ENCODE results near the gene ILDR1. TPM values are rescaled to one million over a fixed set of nuclear protein-coding genes. Genes with fewer than 3 reads are reported as not detected.
"Not testable (repeated sequence)": the region's sequence is repeated elsewhere in the genome, so short reads cannot be mapped to it uniquely, and the experiment has no call there.

Gene ILDR1
- total and polyA plus RNA-seq, 7 experiments from 2014 or later: 0.19 to 0.31 TPM; not detected in 5

DNA sequence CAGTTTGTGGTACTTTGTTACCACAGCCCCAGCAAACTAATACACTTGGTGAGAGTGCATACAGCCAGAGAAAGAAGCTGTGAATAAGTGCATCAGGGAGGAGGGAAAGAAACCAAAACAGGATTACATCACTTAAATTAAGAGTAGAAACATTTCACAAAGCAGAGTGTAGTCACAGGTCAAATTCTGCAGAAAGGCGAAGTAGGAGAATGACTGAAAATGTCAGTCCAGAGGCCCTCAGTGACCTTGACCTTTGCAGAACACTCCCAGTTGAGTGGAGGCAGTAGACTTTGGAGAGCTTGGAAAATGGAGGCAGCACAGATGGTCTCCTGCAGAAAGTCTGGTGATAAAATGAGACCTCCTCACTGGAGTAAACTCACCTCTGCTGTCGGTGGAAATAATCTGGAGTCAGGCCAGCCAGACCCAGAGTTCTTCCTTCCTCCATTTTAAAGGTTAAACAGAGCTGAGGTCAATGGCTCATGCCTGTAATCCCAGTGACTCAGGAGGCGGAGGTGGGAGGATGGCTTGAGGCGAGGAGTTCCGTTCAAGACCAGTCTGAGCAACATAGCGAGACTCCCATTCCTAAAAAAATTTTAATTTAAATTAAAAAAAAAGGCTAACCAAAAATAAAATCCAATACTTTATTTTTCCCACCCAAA lies 38.1 kb upstream of the ILDR1 start:
- no peaks in the 10 kb centered on the region for H3K9me3 ChIP-seq (ENCODE audit: control insufficient read depth in 2 of 3, low read length in 3 of 3)
- Mint-ChIP-seq H3K36me3 (peaks cover 0 to 2% (median 0%) of the 10 kb centered on the region in 5 donors), H3K27ac (no peak overlapping the region), H3K4me1 (peaks cover 0 to 3% (median 0%) of the 10 kb centered on the region in 7 donors), H3K9me3 (peaks cover 0 to 2% (median 0%) of the 10 kb centered on the region in 11 donors), H3K4me3 (no peak overlapping the region), H3K27me3 (peaks cover 20 to 31% (median 23%) of the 10 kb centered on the region in 5 donors)
- ChIA-PET CTCF (no interaction called here), POLR2A (no interaction called here)
- intact Hi-C loops (cut with micrococcal nuclease): no loop called here
- H3K27ac ChIP-seq (ENCODE audit: low read depth, low read length): no peak overlapping the region
- H3K4me3 ChIP-seq (ENCODE audit: low read length): no peak overlapping the region
- DNase-seq (no peak), ATAC-seq (no peak)
- H3K36me3 ChIP-seq (ENCODE audit: control insufficient read depth in 2 of 3, insufficient read depth in 3 of 3, low read length in 3 of 3): no peaks in the 10 kb centered on the region
- no peaks in the 10 kb centered on the region for H3K27me3 ChIP-seq (ENCODE audit: control insufficient read depth in 2 of 2, insufficient read depth in 2 of 2, low read length in 2 of 2)
- no peaks in the 10 kb centered on the region for H3K4me1 ChIP-seq (ENCODE audit: control insufficient read depth in 2 of 2, insufficient read depth in 2 of 2, low read length in 2 of 2)

DNA sequence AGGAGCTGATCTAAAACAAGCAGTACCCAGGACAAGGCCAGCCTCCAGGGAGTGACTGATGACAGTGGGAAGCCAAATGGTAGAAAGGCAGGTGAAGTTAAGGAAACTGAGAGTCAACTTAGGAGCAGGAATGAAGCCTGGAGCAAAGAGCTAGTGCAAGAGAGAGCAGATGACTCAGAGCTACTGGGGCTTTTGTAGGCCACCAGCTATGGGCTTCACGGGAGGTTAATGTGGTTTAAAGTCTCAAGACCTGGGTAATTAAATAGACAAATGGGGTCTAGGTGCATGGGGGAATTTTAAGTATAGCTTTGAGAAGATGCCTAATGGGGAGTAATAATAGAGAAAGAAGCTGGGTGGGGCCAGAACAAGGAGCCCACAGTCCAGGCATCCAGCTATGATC lies 36.2 kb upstream of the ILDR1 start:
- CTCF ChIA-PET: no interaction called here
- peaks cover 0 to 2% (median 0%) of the 10 kb centered on the region in 11 donors for H3K9me3 Mint-ChIP-seq

DNA sequence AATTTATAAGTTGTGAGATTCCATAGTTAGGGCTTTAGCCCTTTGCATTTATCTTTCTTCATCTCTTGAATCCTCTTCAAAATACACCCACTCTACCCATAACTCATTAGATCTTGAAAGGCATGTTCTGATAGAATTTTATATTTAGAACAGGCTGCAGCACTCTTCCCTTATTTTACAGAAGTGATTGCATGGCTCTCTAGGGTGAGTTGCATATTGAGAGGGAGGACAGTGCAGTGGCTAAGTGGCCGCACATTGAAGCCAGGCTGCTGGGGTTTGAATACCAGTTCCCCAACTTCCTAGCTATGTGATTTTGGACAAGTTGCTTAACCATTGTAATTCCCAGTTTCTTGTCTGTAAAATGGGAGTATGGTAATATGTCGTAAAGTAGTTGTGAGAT lies 35.6 kb upstream of the ILDR1 start:
- Mint-ChIP-seq H3K4me1 (peaks cover 0 to 3% (median 0%) of the 10 kb centered on the region in 7 donors), H3K9me3 (peaks cover 0 to 2% (median 0%) of the 10 kb centered on the region in 11 donors), H3K27ac (no peak overlapping the region), H3K27me3 (peaks cover 29 to 43% (median 35%) of the 10 kb centered on the region in 5 donors), H3K36me3 (peaks cover 0 to 2% (median 0%) of the 10 kb centered on the region in 5 donors), H3K4me3 (no peak overlapping the region)
- Histone ChIP-seq H3K4me1 (ENCODE audit: control insufficient read depth in 2 of 2, insufficient read depth in 2 of 2, low read length in 2 of 2) (no peaks in the 10 kb centered on the region), H3K27me3 (ENCODE audit: control insufficient read depth in 2 of 2, insufficient read depth in 2 of 2, low read length in 2 of 2) (no peaks in the 10 kb centered on the region), H3K4me3 (ENCODE audit: low read length) (no peak overlapping the region), H3K9me3 (ENCODE audit: control insufficient read depth in 2 of 3, low read length in 3 of 3) (no peaks in the 10 kb centered on the region), H3K27ac (ENCODE audit: low read depth, low read length) (no peak overlapping the region), H3K36me3 (ENCODE audit: control insufficient read depth in 2 of 3, insufficient read depth in 3 of 3, low read length in 3 of 3) (no peaks in the 10 kb centered on the region)
- POLR2A ChIA-PET: no interaction called here
- no peak for DNase-seq
- intact Hi-C loops (cut with micrococcal nuclease): no loop called here
- CTCF ChIA-PET: no interaction called here
- no peak for ATAC-seq

More for the DNA sequence above, 36.2 kb upstream of the ILDR1 start:
- H3K27me3 Mint-ChIP-seq: peaks cover 24 to 40% (median 32%) of the 10 kb centered on the region in 5 donors
- DNase-seq: no peak
- H3K4me3 Mint-ChIP-seq: no peak overlapping the region
- H3K27ac Mint-ChIP-seq: peak overlapping the region in 1 of 9 donors; percentile 11
- intact Hi-C loops (cut with micrococcal nuclease): no loop called here
- H3K36me3 Mint-ChIP-seq: peaks cover 0 to 2% (median 0%) of the 10 kb centered on the region in 5 donors
- H3K4me1 ChIP-seq (ENCODE audit: control insufficient read depth in 2 of 2, insufficient read depth in 2 of 2, low read length in 2 of 2): no peaks in the 10 kb centered on the region
- H3K4me1 Mint-ChIP-seq: peaks cover 0 to 3% (median 0%) of the 10 kb centered on the region in 7 donors
- POLR2A ChIA-PET: no interaction called here
- no peak overlapping the region for H3K4me3 ChIP-seq (ENCODE audit: low read length)
- no peaks in the 10 kb centered on the region for H3K27me3 ChIP-seq (ENCODE audit: control insufficient read depth in 2 of 2, insufficient read depth in 2 of 2, low read length in 2 of 2)
- H3K36me3 ChIP-seq (ENCODE audit: control insufficient read depth in 2 of 3, insufficient read depth in 3 of 3, low read length in 3 of 3): no peaks in the 10 kb centered on the region
- no peak for ATAC-seq
- no peaks in the 10 kb centered on the region for H3K9me3 ChIP-seq (ENCODE audit: control insufficient read depth in 2 of 3, low read length in 3 of 3)
- H3K27ac ChIP-seq (ENCODE audit: low read depth, low read length): no peak overlapping the region

DNA sequence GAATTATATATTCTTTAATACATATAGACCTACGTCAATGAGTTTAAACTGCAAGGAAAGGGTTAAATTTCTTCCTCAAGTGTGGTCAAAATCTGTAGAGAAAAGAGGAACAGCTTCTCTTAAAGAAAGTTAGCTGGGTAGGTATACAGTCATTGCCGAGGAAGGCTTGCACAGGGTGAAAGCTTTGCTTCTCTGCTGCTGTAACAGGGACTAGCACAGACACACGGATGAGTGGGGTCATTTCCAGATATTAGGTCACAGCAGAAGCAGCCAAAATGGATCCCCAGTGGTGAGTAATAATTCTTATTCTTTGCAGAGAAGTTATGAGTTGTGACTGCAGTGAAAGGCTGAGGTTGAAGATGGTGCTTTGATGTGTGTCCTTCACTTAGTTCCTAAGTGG lies 33.2 kb upstream of the ILDR1 start, which contains the start of gene CD86:
Gene CD86, plus strand, starts transcription at position 148 of the 400 bp plus-strand sequence. Its CDS starts 128 bp downstream, at position 276.
- intact Hi-C loops (cut with micrococcal nuclease): no loop called here
- Histone ChIP-seq H3K4me1 (ENCODE audit: control insufficient read depth in 2 of 2, insufficient read depth in 2 of 2, low read length in 2 of 2) (no peaks in the 10 kb centered on the region), H3K9me3 (ENCODE audit: control insufficient read depth in 2 of 3, low read length in 3 of 3) (no peaks in the 10 kb centered on the region), H3K4me3 (ENCODE audit: low read length) (no peak within 1 kb of the TSS), H3K27me3 (ENCODE audit: control insufficient read depth in 2 of 2, insufficient read depth in 2 of 2, low read length in 2 of 2) (no peaks in the 10 kb centered on the region), H3K36me3 (ENCODE audit: control insufficient read depth in 2 of 3, insufficient read depth in 3 of 3, low read length in 3 of 3) (no peaks in the 10 kb centered on the region), H3K27ac (ENCODE audit: low read depth, low read length) (no peak within 1 kb of the TSS)
- POLR2A ChIA-PET: no interaction called here
- CTCF ChIA-PET: no interaction called here
- H3K4me1 Mint-ChIP-seq: peaks cover 0 to 3% (median 0%) of the 10 kb centered on the region in 7 donors
- DNase-seq (no peak), ATAC-seq (peak; percentile 90)
- no peak within 1 kb of the TSS for H3K27ac Mint-ChIP-seq
- H3K27me3 Mint-ChIP-seq: peaks cover 32 to 53% (median 48%) of the 10 kb centered on the region in 5 donors
- H3K9me3 Mint-ChIP-seq: peaks cover 0 to 3% (median 0%) of the 10 kb centered on the region in 11 donors
- no peak within 1 kb of the TSS for H3K4me3 Mint-ChIP-seq
- H3K36me3 Mint-ChIP-seq: peaks cover 0 to 5% (median 0%) of the 10 kb centered on the region in 5 donors

DNA sequence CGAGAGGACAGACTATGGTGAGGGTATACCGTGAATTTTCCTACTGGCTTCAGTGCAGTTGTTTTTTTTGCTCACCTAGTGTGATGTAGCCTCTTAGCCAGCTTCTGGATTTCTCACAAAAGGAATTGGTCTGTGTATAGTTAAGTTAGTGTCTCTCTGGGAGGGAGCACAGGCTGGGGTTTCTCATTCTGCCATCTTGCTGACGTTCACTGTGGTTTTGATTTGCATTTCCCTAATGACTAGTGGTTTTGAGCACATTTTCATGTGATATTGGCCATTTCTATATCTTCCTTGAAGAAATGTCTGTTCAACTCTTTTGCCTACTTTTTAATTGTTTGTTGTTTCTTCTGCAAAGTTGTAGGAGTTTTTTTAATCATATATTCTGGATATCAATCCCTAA lies 30.9 kb upstream of the ILDR1 start:
- Mint-ChIP-seq H3K9me3 (peaks cover 0 to 10% (median 0%) of the 10 kb centered on the region in 11 donors), H3K4me1 (no peaks in the 10 kb centered on the region), H3K4me3 (no peak overlapping the region), H3K27me3 (peaks cover 19 to 49% (median 37%) of the 10 kb centered on the region in 5 donors), H3K27ac (no peak overlapping the region), H3K36me3 (peaks cover 0 to 5% (median 0%) of the 10 kb centered on the region in 5 donors)
- H3K27me3 ChIP-seq (ENCODE audit: control insufficient read depth in 2 of 2, insufficient read depth in 2 of 2, low read length in 2 of 2): no peaks in the 10 kb centered on the region
- no peak for DNase-seq
- no peak overlapping the region for H3K27ac ChIP-seq (ENCODE audit: low read depth, low read length)
- ChIA-PET CTCF (no interaction called here), POLR2A (no interaction called here)
- no peaks in the 10 kb centered on the region for H3K36me3 ChIP-seq (ENCODE audit: control insufficient read depth in 2 of 3, insufficient read depth in 3 of 3, low read length in 3 of 3)
- intact Hi-C loops (cut with micrococcal nuclease): no loop called here
- H3K4me3 ChIP-seq (ENCODE audit: low read length): no peak overlapping the region
- no peaks in the 10 kb centered on the region for H3K9me3 ChIP-seq (ENCODE audit: control insufficient read depth in 2 of 3, low read length in 3 of 3)
- peak; percentile 27 for ATAC-seq
- no peaks in the 10 kb centered on the region for H3K4me1 ChIP-seq (ENCODE audit: control insufficient read depth in 2 of 2, insufficient read depth in 2 of 2, low read length in 2 of 2)

DNA sequence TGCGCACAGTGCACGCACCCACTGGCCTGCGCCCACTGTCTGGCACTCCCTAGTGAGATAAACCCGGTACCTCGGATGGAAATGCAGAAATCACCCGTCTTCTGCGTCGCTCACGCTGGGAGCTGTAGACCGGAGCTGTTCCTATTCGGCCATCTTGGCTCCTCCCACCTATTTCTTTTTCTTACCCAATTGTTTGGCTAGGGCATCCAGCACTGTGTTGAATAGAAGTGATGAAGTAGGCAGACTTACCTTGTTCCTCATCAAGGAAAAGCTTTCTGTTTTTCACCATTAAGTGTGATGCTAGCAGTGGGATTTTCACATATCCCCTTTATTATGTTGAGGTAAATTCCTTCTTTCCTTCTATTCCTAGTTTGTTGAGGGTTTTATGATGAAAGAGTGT lies 25.7 kb upstream of the ILDR1 start:
- H3K4me3 Mint-ChIP-seq; H3K9me3 ChIP-seq (ENCODE audit: control insufficient read depth in 2 of 3, low read length in 3 of 3); H3K4me1 ChIP-seq (ENCODE audit: control insufficient read depth in 2 of 2, insufficient read depth in 2 of 2, low read length in 2 of 2); H3K27ac Mint-ChIP-seq; H3K4me3 ChIP-seq (ENCODE audit: low read length); intact Hi-C loops (cut with micrococcal nuclease); H3K4me1 Mint-ChIP-seq; ATAC-seq; H3K36me3 Mint-ChIP-seq; POLR2A ChIA-PET; CTCF ChIA-PET; DNase-seq; H3K36me3 ChIP-seq (ENCODE audit: control insufficient read depth in 2 of 3, insufficient read depth in 3 of 3, low read length in 3 of 3); H3K27ac ChIP-seq (ENCODE audit: low read depth, low read length); H3K27me3 ChIP-seq (ENCODE audit: control insufficient read depth in 2 of 2, insufficient read depth in 2 of 2, low read length in 2 of 2): not testable (repeated sequence)
- H3K9me3 Mint-ChIP-seq: peaks cover 0 to 13% (median 2%) of the 10 kb centered on the region in 11 donors
- H3K27me3 Mint-ChIP-seq: peaks cover 0 to 23% (median 16%) of the 10 kb centered on the region in 5 donors

DNA sequence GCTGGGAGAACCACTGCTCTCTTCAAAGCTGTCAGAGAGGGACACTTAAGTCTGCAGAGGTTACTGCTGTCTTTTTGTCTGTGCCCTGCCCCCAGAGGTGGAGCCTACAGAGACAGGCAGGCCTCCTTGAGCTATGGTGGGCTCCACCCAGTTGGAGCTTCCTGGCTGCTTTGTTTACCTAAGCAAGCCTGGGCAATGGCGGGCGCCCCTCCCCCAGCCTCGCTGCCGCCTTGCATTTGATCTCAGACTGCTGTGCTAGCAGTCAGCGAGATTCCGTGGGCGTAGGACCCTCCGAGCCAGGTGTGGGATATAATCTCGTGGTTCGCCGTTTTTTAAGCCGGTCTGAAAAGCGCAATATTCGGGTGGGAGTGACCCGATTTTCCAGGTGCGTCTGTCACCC lies 25.2 kb upstream of the ILDR1 start:
- H3K27me3 Mint-ChIP-seq: peaks cover 0 to 19% (median 15%) of the 10 kb centered on the region in 5 donors
- H3K4me1 ChIP-seq (ENCODE audit: control insufficient read depth in 2 of 2, insufficient read depth in 2 of 2, low read length in 2 of 2); H3K36me3 Mint-ChIP-seq; H3K27ac ChIP-seq (ENCODE audit: low read depth, low read length); H3K27me3 ChIP-seq (ENCODE audit: control insufficient read depth in 2 of 2, insufficient read depth in 2 of 2, low read length in 2 of 2); CTCF ChIA-PET; H3K4me3 Mint-ChIP-seq; H3K4me3 ChIP-seq (ENCODE audit: low read length); H3K36me3 ChIP-seq (ENCODE audit: control insufficient read depth in 2 of 3, insufficient read depth in 3 of 3, low read length in 3 of 3); POLR2A ChIA-PET; intact Hi-C loops (cut with micrococcal nuclease); H3K4me1 Mint-ChIP-seq; ATAC-seq; DNase-seq; H3K27ac Mint-ChIP-seq; H3K9me3 ChIP-seq (ENCODE audit: control insufficient read depth in 2 of 3, low read length in 3 of 3): not testable (repeated sequence)
- H3K9me3 Mint-ChIP-seq: peaks cover 0 to 13% (median 2%) of the 10 kb centered on the region in 11 donors

Measured in naive thymus-derived CD4-positive, alpha-beta T cell (primary cell).